GM12878 (cell line): Measurements from ENCODE around the gene PELI1. TPM values are rescaled to one million over a fixed set of nuclear protein-coding genes. Genes with fewer than 3 reads are reported as not detected.

Source experiments
- ATAC-seq: fragments of 200-7000 bp; cut with Tn5 transposase; 3 replicates; pipeline ENCODE4 v1.9.1; 2020; ENCODE audit warnings: mild to moderate bottlenecking, moderate library complexity
- BruUV-seq: library from RNA; stranded (reverse); fragments of 400-500 nt; replicated peaks from 2 replicates; lab custom pipeline; 2021; lab: Mats Ljungman, UMichigan
- CTCF ChIA-PET: fragments of 300-600 bp; sonication (Branson Sonifier 250); formaldehyde crosslinking; extraction: SDS; loops from one replicate; lab custom pipeline; 2021; ENCODE audit warnings: inconsistent platforms; lab: Yijun Ruan, JAX
- POLR2A ChIA-PET: fragments of 350-600 bp; formaldehyde crosslinking; extraction: SDS; loops from one replicate; lab custom pipeline; 2021; ENCODE audit warnings: inconsistent platforms; lab: Charles Lee
- RAD21 ChIA-PET: fragments of 300-600 bp; sonication (Branson Sonifier 250); formaldehyde crosslinking; loops from one replicate; lab custom pipeline; 2023; ENCODE audit warnings: antibody characterized with exemption; ENCODE audit not compliant: unreplicated experiment; lab: Charles Lee
- SMC1A ChIA-PET: fragments of 300-600 bp; sonication (Branson Sonifier 250); formaldehyde crosslinking; loops from one replicate; lab custom pipeline; 2023; ENCODE audit not compliant: unreplicated experiment, uncharacterized antibody; lab: Charles Lee
- DNase-seq: peaks from one replicate; pipeline ENCODE4 v3.0.0-alpha.2; 2011; ENCODE audit warnings: low read depth, low spot score
- FAIRE-seq: peaks from 3 replicates; lab custom pipeline; 2011; peaks lifted over from hg19 to GRCh38; lab: Jason Lieb, UNC
- H2AFZ ChIP-seq: 2 replicates; pipeline ENCODE4 v1.6.0; 2011; ENCODE audit warnings: low read depth, low read length, control low read depth; ENCODE audit not compliant: control insufficient read depth
- H3K27ac ChIP-seq: 2 replicates; pipeline ENCODE4 v1.5.1; 2011; ENCODE audit warnings: control low read depth; ENCODE audit not compliant: control insufficient read depth, insufficient read depth
- H3K27me3 ChIP-seq, 2 experiments: replicated peaks in 1 of 2; 2 replicates each; pipeline versions ENCODE4 v1.6.0 to v1.6.1; 2011; ENCODE audit warnings: low read length in 1 of 2; ENCODE audit not compliant: control insufficient read depth in 2 of 2, insufficient read depth in 2 of 2
- H3K36me3 ChIP-seq, 2 experiments: 2 replicates each; pipeline ENCODE4 v1.5.1; 2011; ENCODE audit warnings: low read length in 1 of 2; ENCODE audit not compliant: control insufficient read depth in 2 of 2, insufficient read depth in 2 of 2
- H3K4me1 ChIP-seq: 2 replicates; pipeline ENCODE4 v1.6.1; 2011; ENCODE audit warnings: mild to moderate bottlenecking, low read length, moderate library complexity, mixed read lengths; ENCODE audit not compliant: control insufficient read depth, insufficient read depth
- H3K4me2 ChIP-seq: 2 replicates; pipeline ENCODE4 v1.6.0; 2011; ENCODE audit warnings: control low read depth; ENCODE audit not compliant: control insufficient read depth, insufficient read depth
- H3K4me3 ChIP-seq: fragments of 200-600 bp; sonication (generic); 2 replicates; pipeline ENCODE4 v1.5.1; 2016
- H3K79me2 ChIP-seq: 2 replicates; pipeline ENCODE4 v1.6.0; 2011; ENCODE audit warnings: low read length; ENCODE audit not compliant: control insufficient read depth, insufficient read depth
- H3K9ac ChIP-seq: 2 replicates; pipeline ENCODE4 v1.8.0; 2011; ENCODE audit warnings: low read length, control low read depth, mixed read lengths; ENCODE audit not compliant: control insufficient read depth, insufficient read depth
- H3K9me3 ChIP-seq: replicated peaks from 3 replicates; pipeline ENCODE4 v1.5.1; 2011; ENCODE audit warnings: mild to moderate bottlenecking, low read length; ENCODE audit not compliant: control insufficient read depth, insufficient read depth
- H4K20me1 ChIP-seq: 2 replicates; pipeline ENCODE4 v1.6.0; 2011; ENCODE audit not compliant: control insufficient read depth, insufficient read depth
- BRCA1 ChIP-seq: IDR thresholded peaks from 2 replicates; pipeline ENCODE4 v1.6.1; 2011; ENCODE audit warnings: low read depth, low read length, improper control_type of control experiment
- CBFB ChIP-seq: IDR thresholded peaks from 2 replicates; pipeline ENCODE4 v1.6.1; 2016; ENCODE audit warnings: antibody characterized with exemption, low read depth
- IRF5 ChIP-seq: fragments of 450-650 bp; IDR thresholded peaks from 2 replicates; pipeline ENCODE4 v1.6.1; 2017; ENCODE audit warnings: borderline replicate concordance
- SPI1 ChIP-seq: IDR thresholded peaks from 2 replicates; pipeline ENCODE4 v1.6.1; 2011; ENCODE audit warnings: low read depth, mild to moderate bottlenecking, low read length, moderate library complexity, borderline replicate concordance; ENCODE audit not compliant: insufficient read depth
- WGBS: methylation state at CpG from one replicate; pipeline ENCODE4 v1.1.6; 2016; ENCODE audit warnings: low lambda C conversion rate; ENCODE audit not compliant: insufficient replicate concordance, insufficient coverage; ENCODE audit errors: missing lambda C conversion rate; 5-methylcytosine and 5-hydroxymethylcytosine counted together
- in situ Hi-C: fragments of 300-500 bp; cut with MboI; formaldehyde crosslinking; loops from 9 replicates; pipeline ENCODE4 v1.14.3; 2018; ENCODE audit warnings: mixed read lengths
- intact Hi-C: fragments of 100-400 bp; cut with micrococcal nuclease; formaldehyde crosslinking; loops from one replicate; pipeline ENCODE4 v1.14.2; 2022; ENCODE audit not compliant: unreplicated experiment
- polyA plus RNA-seq, 11 experiments: library from polyadenylated mRNA; depleted of rRNA in 4 of 11; unstranded in 6 of 11; stranded (reverse) in 5 of 11; fragments of >200 nt; fragmentation: Nextera tagmentation in 4 of 11; fragmentation: Illumina TruSeq in 1 of 11; extraction: Ambion mirVana in 4 of 11; extraction: Trizol in 1 of 11; gene quantifications; 1 replicate in 1 of 11; 2 replicates in 10 of 11; pipeline versions ENCODE4 v1.2.1 to v1.2.3, GENCODE V29; 2011 to 2016; ENCODE audit warnings: inconsistent platforms in 2 of 11, missing spikeins in 2 of 11, low read depth in 1 of 11
- total RNA-seq, 4 experiments: library from RNA; depleted of rRNA in 3 of 4; stranded (reverse); fragments of >200 nt in 3 of 4; fragmentation: Illumina TruSeq in 1 of 4; extraction: Trizol in 1 of 4; gene quantifications; 2 replicates each; pipeline versions ENCODE4 v1.2.1 to v1.2.3, GENCODE V29; 2013 to 2021

Gene PELI1
- total and polyA plus RNA-seq, 10 of the 15 experiments (the other 5 are each of a cell fraction or from before 2014, with no cell fraction given): 12.1 to 92.0 (median 39.8) TPM

GRCh38 chr2:64122358-64122757 is 21.9 kb downstream of the PELI1 start:
- no TSS peak for BruUV-seq
- Histone ChIP-seq H4K20me1 (0 out of 2 replicates have a peak, but pooled peaks cover 2% of the 10 kb centered on the region), H2AFZ (no peak overlapping the region), H3K79me2 (peaks cover 94% of the 10 kb centered on the region), H3K4me3 (no peak overlapping the region), H3K27me3 (no peaks in the 10 kb centered on the region), H3K4me1 (peaks cover 6% of the 10 kb centered on the region; the same call in 1 of the 2 replicates), H3K36me3 (peaks cover 1 to 15% of the 10 kb centered on the region in 2 experiments; a peak in 3 of 4 replicates), H3K9ac (no peak overlapping the region), H3K27ac (no peak overlapping the region), H3K9me3 (no peaks in the 10 kb centered on the region), H3K4me2 (0 out of 2 replicates have a peak overlapping the region, but pooled peaks have one; percentile 34)
- intact Hi-C loops: no loop called here
- DNase-seq (no peak), ATAC-seq (peak; percentile 5; the same call in 2 of the 3 replicates), FAIRE-seq (no peak)
- SMC1A ChIA-PET: interaction anchor here (0.7 to 23.5 kb wide), 6 partner anchors 8 to 78 kb away, joined by 3 to 495 read pairs (median 4); no protein-coding TSS in a partner anchor
- no peak for TF ChIP-seq BRCA1
- TF ChIP-seq CBFB: no peak
- no peak for TF ChIP-seq SPI1
- TF ChIP-seq IRF5: no peak
- RAD21 ChIA-PET: interaction anchor here (0.6 to 3.5 kb wide), 10 partner anchors 10 to 205 kb away, joined by 3 to 18 read pairs (median 3); no protein-coding TSS in a partner anchor
- 50% methylated on average over 7 of the region's 7 CpGs for WGBS
- POLR2A ChIA-PET: interaction anchor here (0.6 to 2.0 kb wide), 9 partner anchors 11 to 105 kb away, joined by 3 to 8 read pairs (median 4); no protein-coding TSS in a partner anchor
- CTCF ChIA-PET: interaction anchor here (1.0 to 3.5 kb wide), 4 partner anchors 11 to 206 kb away, joined by 3 to 26 read pairs (median 4); no protein-coding TSS in a partner anchor
- in situ Hi-C loops: no loop called here
